Measurements from ENCODE around the gene DAB2IP.
"Not testable (repeated sequence)": the region's sequence is repeated elsewhere in the genome, so short reads cannot be mapped to it uniquely, and the experiment has no call there.

DAB2IP gene

DNA sequence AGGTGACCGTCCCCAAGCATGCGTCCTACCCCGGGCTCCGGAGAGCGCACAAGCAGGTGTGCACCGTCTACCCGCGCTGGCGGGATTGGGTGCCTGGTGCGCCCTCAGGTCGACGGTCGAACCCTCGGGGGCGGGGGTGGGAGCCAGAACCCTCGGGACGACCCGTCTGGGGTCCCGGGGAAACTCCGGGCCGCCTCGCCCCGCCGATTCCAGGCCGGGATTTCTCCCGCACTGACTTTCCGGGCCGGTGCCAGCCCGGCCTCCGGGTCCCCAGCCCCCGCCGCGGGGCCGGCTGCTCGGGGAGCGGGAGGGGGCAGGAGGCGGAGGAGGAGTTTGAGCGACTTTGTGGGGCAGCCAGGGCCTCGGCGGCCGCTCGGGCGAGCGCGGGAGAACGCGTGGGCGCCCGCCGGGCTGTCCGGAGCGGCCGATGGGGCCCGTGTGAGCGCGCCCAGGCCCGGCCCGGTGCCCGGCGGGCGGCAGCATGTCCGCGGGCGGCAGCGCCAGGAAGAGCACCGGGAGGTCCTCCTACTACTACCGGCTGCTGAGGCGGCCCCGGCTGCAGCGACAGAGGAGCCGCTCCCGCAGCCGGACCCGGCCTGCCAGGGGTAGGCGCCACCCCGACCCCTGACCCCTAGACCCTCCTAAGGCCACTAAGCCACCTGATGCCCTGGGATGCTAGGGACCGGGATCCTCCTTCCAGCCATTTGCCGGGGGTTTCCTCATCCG, at the start of gene DAB2IP:
TSS of gene DAB2IP (plus strand) at position 340 of the 726 bp plus-strand sequence. CDS start at position 482, 142 bp downstream.
- DNase-seq (ENCODE audit: insufficient read length, low spot score) = peak; percentile 72
- FAIRE-seq = no peak

DNA sequence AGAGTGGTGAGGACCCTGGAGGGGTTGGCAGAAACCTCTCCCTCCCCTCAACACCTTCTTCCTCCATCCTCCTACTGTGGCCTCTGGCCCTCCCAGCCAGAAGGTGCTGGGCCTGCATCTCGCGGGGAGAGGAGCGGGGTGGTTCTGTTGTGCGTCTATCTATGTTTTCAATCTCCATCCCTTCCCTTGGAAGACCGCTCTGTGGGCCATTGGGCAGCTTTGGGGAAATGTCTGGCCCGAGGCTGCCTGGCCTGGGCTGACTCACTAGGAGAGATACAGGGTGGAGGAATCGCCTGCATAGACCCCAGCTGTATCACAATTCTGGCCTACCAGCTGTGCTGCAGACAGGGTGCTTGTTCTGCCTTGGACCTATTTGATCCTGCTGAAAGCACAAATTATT, 48.4 kb upstream of the DAB2IP start:
- DNase-seq (ENCODE audit: insufficient read length, low spot score) = no peak
- no peak for FAIRE-seq

More for the DNA sequence above, at the start of gene DAB2IP:
- no peak; the same call in 1 of the 2 replicates for TF ChIP-seq POLR2A (IDR thresholded peaks at IDR 0.05; ENCODE audit: low read depth, low read length)

DNA sequence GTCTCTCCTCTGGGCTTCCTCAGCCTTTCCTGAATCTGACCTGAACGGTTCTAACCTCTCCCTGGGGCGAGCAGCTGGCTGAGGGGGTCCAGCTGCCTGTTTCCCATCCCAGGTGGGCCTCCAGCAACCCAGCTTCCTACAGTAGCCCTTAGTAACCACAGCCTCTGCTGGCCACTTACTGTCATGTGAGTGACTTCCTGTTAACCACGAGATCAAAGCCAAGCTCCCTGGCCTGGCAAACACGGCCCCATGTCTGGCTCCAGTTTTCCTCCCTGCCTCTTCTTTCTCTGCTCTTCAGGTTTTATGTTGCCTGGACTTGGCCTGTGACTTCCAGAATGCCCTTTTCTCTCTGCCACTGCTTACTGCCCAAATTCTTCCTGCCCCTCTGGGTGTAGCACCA, 47.2 kb upstream of the DAB2IP start:
- DNase-seq (ENCODE audit: insufficient read length, low spot score) = peak; percentile 62
- FAIRE-seq = no peak
- no peak for TF ChIP-seq POLR2A (IDR thresholded peaks at IDR 0.05; ENCODE audit: low read depth, low read length)

More for the DNA sequence above, 48.4 kb upstream of the DAB2IP start:
- no peak for TF ChIP-seq POLR2A (IDR thresholded peaks at IDR 0.05; ENCODE audit: low read depth, low read length)

DNA sequence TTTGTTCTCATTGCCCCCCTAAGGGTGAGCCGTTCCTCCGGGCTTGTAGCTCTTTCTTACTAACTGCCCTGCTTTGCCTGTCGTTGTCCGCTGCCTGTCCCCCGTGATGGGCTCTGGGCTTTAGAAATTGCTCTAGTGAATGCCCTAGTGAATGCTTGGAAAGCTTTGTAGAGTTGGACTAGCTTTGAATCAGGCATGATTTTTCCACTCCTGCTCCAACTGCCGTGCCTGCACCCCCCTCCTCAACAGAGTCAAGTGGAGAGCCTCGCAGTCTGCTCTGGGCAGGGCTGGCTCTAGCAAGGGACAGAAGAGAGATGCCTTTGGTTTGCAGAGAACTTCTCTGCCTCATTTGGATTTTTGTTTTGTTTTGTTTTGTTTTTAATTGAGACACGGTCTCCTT, 46.8 kb upstream of the DAB2IP start:
- DNase-seq (ENCODE audit: insufficient read length, low spot score) (no peak), FAIRE-seq (no peak)
- no peak for TF ChIP-seq POLR2A (IDR thresholded peaks at IDR 0.05; ENCODE audit: low read depth, low read length)

GRCh38 chr9:121607434-121608167, 43.8 kb upstream of the DAB2IP start:
- FAIRE-seq (no peak), DNase-seq (ENCODE audit: insufficient read length, low spot score) (peak; percentile 70)
- no peak for TF ChIP-seq POLR2A (IDR thresholded peaks at IDR 0.05; ENCODE audit: low read depth, low read length)

- FAIRE-seq (no peak), DNase-seq (ENCODE audit: insufficient read length, low spot score) (no peak)
- no peak for TF ChIP-seq POLR2A (IDR thresholded peaks at IDR 0.05; ENCODE audit: low read depth, low read length)
Measured at GRCh38 chr9:121608168-121608853, 43.1 kb upstream of the DAB2IP start.

GRCh38 chr9:121609822-121610637, 41.4 kb upstream of the DAB2IP start:
- peak; percentile 80 for FAIRE-seq
- DNase-seq (ENCODE audit: insufficient read length, low spot score) = peak; percentile 99
- TF ChIP-seq POLR2A (IDR thresholded peaks at IDR 0.05; ENCODE audit: low read depth, low read length) = no peak

GRCh38 chr9:121610638-121610953, 40.8 kb upstream of the DAB2IP start:
- FAIRE-seq = no peak
- no peak for TF ChIP-seq POLR2A (IDR thresholded peaks at IDR 0.05; ENCODE audit: low read depth, low read length)
- no peak for DNase-seq (ENCODE audit: insufficient read length, low spot score)

- FAIRE-seq = no peak
- no peak for DNase-seq (ENCODE audit: insufficient read length, low spot score)
- TF ChIP-seq POLR2A (IDR thresholded peaks at IDR 0.05; ENCODE audit: low read depth, low read length) = no peak
Measured at GRCh38 chr9:121612511-121612998, 38.9 kb upstream of the DAB2IP start.

- FAIRE-seq (no peak), DNase-seq (ENCODE audit: insufficient read length, low spot score) (no peak)
- no peak for TF ChIP-seq POLR2A (IDR thresholded peaks at IDR 0.05; ENCODE audit: low read depth, low read length)
Measured at GRCh38 chr9:121613009-121613752, 38.3 kb upstream of the DAB2IP start.

- DNase-seq (ENCODE audit: insufficient read length, low spot score) (no peak), FAIRE-seq (no peak)
- TF ChIP-seq POLR2A (IDR thresholded peaks at IDR 0.05; ENCODE audit: low read depth, low read length) = no peak
Measured at GRCh38 chr9:121616123-121616755, 35.2 kb upstream of the DAB2IP start.

DNA sequence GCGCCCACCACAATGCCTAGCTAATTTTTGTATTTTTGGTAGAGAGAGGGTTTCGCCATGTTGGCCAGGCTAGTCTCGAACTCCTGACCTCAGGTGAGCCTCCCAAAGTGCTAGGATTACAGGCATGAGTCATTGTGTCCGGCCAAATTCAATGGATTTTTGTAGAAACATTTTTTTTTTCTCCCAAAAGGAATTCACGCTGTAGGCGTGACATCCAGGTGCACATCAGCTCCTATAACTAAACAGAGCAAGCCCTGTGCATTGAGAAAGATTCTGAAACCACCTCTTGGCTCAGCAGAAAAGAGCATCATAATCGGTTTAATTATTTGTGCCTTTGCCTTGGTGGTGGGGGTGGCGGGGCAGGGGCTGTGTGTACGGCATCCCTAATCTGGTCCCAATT, 32.9 kb upstream of the DAB2IP start:
- DNase-seq (ENCODE audit: insufficient read length, low spot score) = no peak
- no peak for FAIRE-seq
- no peak for TF ChIP-seq POLR2A (IDR thresholded peaks at IDR 0.05; ENCODE audit: low read depth, low read length)

GRCh38 chr9:121618910-121619309, 32.5 kb upstream of the DAB2IP start:
- DNase-seq (ENCODE audit: insufficient read length, low spot score); FAIRE-seq: not testable (repeated sequence)
